Spleen (tissue), 11 donors: Measurements from ENCODE around the gene MYH7. TPM values are rescaled to one million over a fixed set of nuclear protein-coding genes. Genes with fewer than 3 reads are reported as not detected.
"Not testable (repeated sequence)": the region's sequence is repeated elsewhere in the genome, so short reads cannot be mapped to it uniquely, and the experiment has no call there.

Experiments
- DNase-seq: peaks from one replicate; pipeline ENCODE4 v3.0.0-alpha.2; 2020
- H3K27ac ChIP-seq, 8 donors: fragments of 200-600 bp; sonication (generic) in 7 of 8; 1 replicate in 4 of 8; 2 replicates in 4 of 8; pipeline versions ENCODE4 v1.5.0 to v1.8.0; 2016 to 2021; ENCODE audit warnings: inconsistent platforms in 4 of 8, mild to moderate bottlenecking in 4 of 8, moderate library complexity in 1 of 8
- H3K27me3 ChIP-seq, 7 donors: fragments of 200-600 bp; sonication (generic) in 6 of 7; replicated peaks in 1 of 7; 1 replicate in 4 of 7; 2 replicates in 3 of 7; pipeline versions ENCODE4 v1.5.0 to v1.8.0; 2016 to 2021; ENCODE audit warnings: inconsistent platforms in 3 of 7, mild to moderate bottlenecking in 1 of 7
- H3K36me3 ChIP-seq, 6 donors: fragments of 200-600 bp; sonication (generic) in 5 of 6; 1 replicate in 4 of 6; 2 replicates in 2 of 6; pipeline versions ENCODE4 v1.5.0 to v1.8.0; 2016 to 2021; ENCODE audit warnings: inconsistent platforms in 2 of 6
- H3K4me1 ChIP-seq, 6 donors: fragments of 200-600 bp; sonication (generic) in 5 of 6; 1 replicate in 3 of 6; 2 replicates in 3 of 6; pipeline versions ENCODE4 v1.5.0 to v1.8.0; 2016 to 2021; ENCODE audit warnings: inconsistent platforms in 3 of 6
- H3K4me3 ChIP-seq, 8 donors: fragments of 200-600 bp; sonication (generic) in 7 of 8; 1 replicate in 4 of 8; 2 replicates in 4 of 8; pipeline versions ENCODE4 v1.5.0 to v1.8.0; 2016 to 2021; ENCODE audit warnings: inconsistent platforms in 4 of 8, mild to moderate bottlenecking in 4 of 8, moderate library complexity in 2 of 8
- H3K9me3 ChIP-seq, 8 donors: fragments of 200-600 bp; sonication (generic) in 7 of 8; 1 replicate in 4 of 8; 2 replicates in 4 of 8; pipeline versions ENCODE4 v1.5.0 to v1.8.0; 2016 to 2021; ENCODE audit warnings: inconsistent platforms in 4 of 8
- POLR2A ChIP-seq, 3 donors: fragments of 450-650 bp; IDR thresholded peaks; one replicate each; pipeline ENCODE4 v1.5.1; 2017; ENCODE audit warnings: antibody characterized with exemption in 3 of 3, mild to moderate bottlenecking in 1 of 3
- POLR2AphosphoS5 ChIP-seq, 3 donors: sonication (generic); formaldehyde crosslinking; IDR thresholded peaks; one replicate each; pipeline ENCODE4 v1.5.1; 2017; ENCODE audit warnings: antibody characterized with exemption in 3 of 3
- WGBS, 5 donors: extraction: QIAGEN DNeasy Blood & Tissue Kit in 3 of 5; methylation state at CpG; one replicate each; pipeline versions ENCODE4 v1.1.5 to v1.1.7; 2013 to 2018; 5-methylcytosine and 5-hydroxymethylcytosine counted together
- intact Hi-C: fragments of 100-400 bp; cut with DNase I; formaldehyde crosslinking; loops from one replicate; pipeline ENCODE4 v1.15.0; 2023; ENCODE audit warnings: low total_unique reads
- polyA plus RNA-seq, 3 donors: library from polyadenylated mRNA; stranded (reverse); fragments of 200-250 nt; gene quantifications; one replicate each; pipeline ENCODE4 v1.2.1, GENCODE V29; 2013
- total RNA-seq, 7 donors: library from RNA; depleted of rRNA in 3 of 7; stranded (reverse); fragments of >200 nt in 3 of 7; fragmentation: NEBNext Ultra II Directional in 4 of 7; extraction: Animal tissue kit (Norgen Biotek cat#: 25700) in 4 of 7; gene quantifications; one replicate each; pipeline versions ENCODE4 v1.1.0 to v1.2.1, GENCODE V29; 2016 to 2021
- TF ChIP-seq, protein P1 (sequence below), 11 experiments: fragments of 200-600 bp in 7 of 11; fragments of 450-650 bp in 4 of 11; sonication (generic) in 4 of 11; IDR thresholded peaks in 8 of 11; conservative IDR thresholded peaks in 3 of 11; 1 replicate in 7 of 11; 2 replicates in 4 of 11; pipeline versions ENCODE4 v1.4.0 to v1.8.0; 2016 to 2021; ENCODE audit warnings: antibody characterized with exemption in 11 of 11, inconsistent platforms in 4 of 11, mild to moderate bottlenecking in 1 of 11
- donor health status: healthy with polysubstance abuse.
- donor health status: DM: no; HTN: no; CAD: no; lungs with moderate emphysema.
- donor health status: DM: no; HTN: no; CAD: no.
- donor health status: Bipolar disorder and iron deficiency.
- donor health status: healthy.
- donor health status: DM: no; HTN: no; CAD: no.
- donor health status: DM: yes; HTN: yes; CAD: no.

Gene MYH7
- total and polyA plus RNA-seq, 10 donors: 0.06 to 0.65 (median 0.11) TPM; not detected in 6

DNA sequence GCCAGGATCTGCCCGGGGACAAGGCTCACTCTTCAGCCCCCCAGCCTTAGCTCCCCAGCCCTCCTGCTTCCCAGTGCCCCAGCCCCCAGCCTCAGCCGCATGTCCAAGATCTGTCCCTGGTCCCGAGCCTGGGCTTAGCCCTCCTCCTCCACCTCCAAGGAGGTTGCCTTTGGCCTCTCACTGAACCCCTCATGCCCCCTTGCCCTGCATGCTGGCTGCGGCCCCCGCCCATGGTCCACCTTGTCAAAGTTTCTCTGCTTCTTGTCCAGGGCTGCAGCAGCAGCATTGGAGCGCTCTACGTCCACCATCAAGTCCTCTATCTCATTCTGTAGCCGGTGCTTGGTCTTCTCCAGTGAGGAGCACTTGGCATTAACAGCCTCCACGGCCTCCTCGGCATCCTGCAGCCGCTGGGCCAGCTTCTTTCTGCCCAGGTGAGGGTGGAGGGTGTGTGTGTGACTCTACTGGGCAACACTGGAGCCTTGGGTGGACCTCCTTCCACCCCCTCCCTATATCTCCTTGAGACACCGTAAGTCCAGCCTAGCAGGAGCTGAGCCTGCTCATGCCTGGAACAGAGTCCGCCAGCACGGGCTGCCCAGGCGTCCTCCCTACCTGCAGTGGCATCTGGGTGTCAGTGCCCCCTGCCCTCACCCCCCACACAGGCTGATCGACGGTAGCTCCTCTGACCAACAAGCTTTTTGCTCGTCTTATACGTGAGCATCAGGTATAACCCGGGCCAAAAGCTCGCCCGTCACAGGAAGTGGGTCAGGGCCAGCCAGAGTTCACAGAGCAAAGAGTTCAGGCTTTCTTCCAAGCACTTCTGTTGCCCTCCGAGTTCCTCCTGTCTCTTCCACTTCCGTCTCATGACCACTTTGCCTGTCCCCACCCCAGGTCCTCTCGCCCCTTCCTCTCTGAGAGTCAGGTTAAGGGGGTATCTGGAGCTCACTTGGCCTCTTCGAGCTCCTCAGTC is 47.3 kb downstream of the MYH7 start:
- intact Hi-C loops: no loop called here
- WGBS, 5 donors: 76 to 82% (median 77%) methylated on average over 26 of the region's 26 CpGs
- no peak for DNase-seq
- no peaks in the 10 kb centered on the region for H3K36me3 ChIP-seq
- peaks cover 0 to 24% (median 0%) of the 10 kb centered on the region in 7 donors for H3K27me3 ChIP-seq
- H3K27ac ChIP-seq: no peak overlapping the region
- no peak overlapping the region for H3K4me3 ChIP-seq
- TF ChIP-seq POLR2AphosphoS5 (IDR thresholded peaks at IDR 0.05): no peak
- TF ChIP-seq POLR2A (IDR thresholded peaks at IDR 0.05): no peak
- TF ChIP-seq, protein P1, sequence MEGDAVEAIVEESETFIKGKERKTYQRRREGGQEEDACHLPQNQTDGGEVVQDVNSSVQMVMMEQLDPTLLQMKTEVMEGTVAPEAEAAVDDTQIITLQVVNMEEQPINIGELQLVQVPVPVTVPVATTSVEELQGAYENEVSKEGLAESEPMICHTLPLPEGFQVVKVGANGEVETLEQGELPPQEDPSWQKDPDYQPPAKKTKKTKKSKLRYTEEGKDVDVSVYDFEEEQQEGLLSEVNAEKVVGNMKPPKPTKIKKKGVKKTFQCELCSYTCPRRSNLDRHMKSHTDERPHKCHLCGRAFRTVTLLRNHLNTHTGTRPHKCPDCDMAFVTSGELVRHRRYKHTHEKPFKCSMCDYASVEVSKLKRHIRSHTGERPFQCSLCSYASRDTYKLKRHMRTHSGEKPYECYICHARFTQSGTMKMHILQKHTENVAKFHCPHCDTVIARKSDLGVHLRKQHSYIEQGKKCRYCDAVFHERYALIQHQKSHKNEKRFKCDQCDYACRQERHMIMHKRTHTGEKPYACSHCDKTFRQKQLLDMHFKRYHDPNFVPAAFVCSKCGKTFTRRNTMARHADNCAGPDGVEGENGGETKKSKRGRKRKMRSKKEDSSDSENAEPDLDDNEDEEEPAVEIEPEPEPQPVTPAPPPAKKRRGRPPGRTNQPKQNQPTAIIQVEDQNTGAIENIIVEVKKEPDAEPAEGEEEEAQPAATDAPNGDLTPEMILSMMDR (IDR thresholded peaks at IDR 0.05 in 8 of 11, conservative IDR thresholded peaks at IDR 0.05 in 3 of 11): no peak
- H3K4me1 ChIP-seq: no peaks in the 10 kb centered on the region
- H3K9me3 ChIP-seq: no peaks in the 10 kb centered on the region

DNA sequence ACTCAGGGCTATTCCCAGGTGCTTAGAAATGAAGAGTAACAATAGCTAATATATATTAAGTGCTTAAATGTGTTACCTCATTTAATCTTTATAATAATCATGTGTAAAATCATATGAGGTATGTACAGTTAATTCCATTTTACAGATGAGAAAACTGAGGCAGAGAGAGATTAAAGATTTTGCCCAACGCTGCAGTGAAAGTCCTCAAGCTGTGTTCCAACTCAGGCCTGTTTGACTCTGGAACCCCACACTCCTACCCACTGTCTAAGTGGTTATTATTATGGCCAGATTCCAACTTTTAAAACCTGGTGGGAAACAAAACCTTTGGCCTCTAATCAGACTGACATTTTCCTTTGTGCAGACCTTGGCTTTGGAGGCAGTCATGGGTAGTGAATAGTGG is 48.5 kb downstream of the MYH7 start:
- Histone ChIP-seq H3K4me3 (no peak overlapping the region), H3K27me3 (peaks cover 0 to 25% (median 0%) of the 10 kb centered on the region in 7 donors), H3K36me3 (no peaks in the 10 kb centered on the region), H3K4me1 (no peaks in the 10 kb centered on the region), H3K9me3 (no peaks in the 10 kb centered on the region), H3K27ac (no peak overlapping the region)
- DNase-seq: no peak
- TF ChIP-seq POLR2A (IDR thresholded peaks at IDR 0.05): no peak
- no peak for TF ChIP-seq POLR2AphosphoS5 (IDR thresholded peaks at IDR 0.05)
- TF ChIP-seq, protein P1 (IDR thresholded peaks at IDR 0.05 in 8 of 11, conservative IDR thresholded peaks at IDR 0.05 in 3 of 11): no peak
- WGBS, 5 donors: 80 to 100% (median 95%) methylated on average over 1 of the region's 1 CpG
- intact Hi-C loops: no loop called here

DNA sequence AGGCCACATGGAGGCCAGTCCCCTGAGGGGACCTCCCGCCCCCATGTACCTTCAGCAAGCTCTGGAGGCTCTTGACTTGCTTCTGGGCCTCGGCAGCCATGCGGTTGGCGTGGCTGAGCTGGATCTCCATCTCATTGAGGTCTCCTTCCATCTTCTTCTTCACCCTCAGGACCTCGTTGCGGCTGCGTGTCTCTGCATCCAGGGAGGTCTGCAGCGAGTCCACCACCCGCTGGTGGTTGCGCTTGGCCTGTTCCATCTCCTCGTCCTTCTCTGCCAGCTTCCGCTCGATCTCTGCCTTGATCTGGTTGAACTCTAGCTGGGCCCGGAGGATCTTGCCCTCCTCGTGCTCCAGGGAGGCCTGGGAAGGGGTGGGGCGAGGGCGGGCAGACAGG is 49.2 kb downstream of the MYH7 start:
- H3K27ac ChIP-seq, H3K9me3 ChIP-seq, H3K36me3 ChIP-seq, H3K4me3 ChIP-seq, DNase-seq, intact Hi-C loops, H3K4me1 ChIP-seq: not testable (repeated sequence)
- 86 to 90% (median 89%) methylated on average over 13 to 17 of the region's 17 CpGs for WGBS, 5 donors
- H3K27me3 ChIP-seq: peaks cover 0 to 32% (median 3%) of the 10 kb centered on the region in 7 donors

DNA sequence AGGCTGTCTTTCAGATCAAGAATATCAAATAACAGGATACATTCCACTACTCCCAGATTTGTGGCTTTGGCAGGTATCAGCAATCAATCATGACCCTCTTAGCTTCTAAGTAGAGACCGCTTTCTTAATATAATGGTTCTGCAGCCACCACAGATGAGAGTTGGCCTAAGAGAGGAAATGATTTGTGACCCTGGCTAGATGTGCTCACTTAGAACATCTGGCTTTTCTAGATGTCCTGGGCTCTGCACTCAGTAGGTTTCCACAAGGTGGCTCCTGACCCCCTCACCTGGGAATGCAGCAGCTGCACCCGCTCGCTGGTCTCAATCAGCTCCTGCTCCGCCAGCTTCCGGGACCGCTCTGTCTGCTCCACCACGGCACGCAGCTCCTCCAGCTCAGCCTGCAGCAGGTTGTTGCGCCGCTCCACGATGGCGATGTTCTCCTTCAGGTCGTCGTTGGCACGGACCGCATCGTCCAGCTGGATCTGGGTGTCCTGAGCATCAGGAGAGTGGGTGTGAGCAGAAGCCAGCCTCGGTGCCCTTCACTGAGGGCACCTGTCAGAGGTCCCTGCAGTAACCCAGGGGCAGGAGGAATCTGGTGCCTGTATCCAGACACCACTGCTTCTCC is 49.7 kb downstream of the MYH7 start:
- no peaks in the 10 kb centered on the region for H3K36me3 ChIP-seq
- no peaks in the 10 kb centered on the region for H3K4me1 ChIP-seq
- no peaks in the 10 kb centered on the region for H3K9me3 ChIP-seq
- TF ChIP-seq, protein P1 (IDR thresholded peaks at IDR 0.05 in 8 of 11, conservative IDR thresholded peaks at IDR 0.05 in 3 of 11): no peak
- TF ChIP-seq POLR2AphosphoS5 (IDR thresholded peaks at IDR 0.05): no peak
- TF ChIP-seq POLR2A (IDR thresholded peaks at IDR 0.05): no peak
- WGBS, 5 donors: 88 to 95% (median 92%) methylated on average over 1 to 18 of the region's 18 CpGs
- no peak overlapping the region for H3K4me3 ChIP-seq
- no peak overlapping the region for H3K27ac ChIP-seq
- peaks cover 0 to 37% (median 3%) of the 10 kb centered on the region in 7 donors for H3K27me3 ChIP-seq
- DNase-seq: no peak
- intact Hi-C loops: no loop called here
